ENCODE data around the gene ABCG4.

The ABCG4 gene

DNA sequence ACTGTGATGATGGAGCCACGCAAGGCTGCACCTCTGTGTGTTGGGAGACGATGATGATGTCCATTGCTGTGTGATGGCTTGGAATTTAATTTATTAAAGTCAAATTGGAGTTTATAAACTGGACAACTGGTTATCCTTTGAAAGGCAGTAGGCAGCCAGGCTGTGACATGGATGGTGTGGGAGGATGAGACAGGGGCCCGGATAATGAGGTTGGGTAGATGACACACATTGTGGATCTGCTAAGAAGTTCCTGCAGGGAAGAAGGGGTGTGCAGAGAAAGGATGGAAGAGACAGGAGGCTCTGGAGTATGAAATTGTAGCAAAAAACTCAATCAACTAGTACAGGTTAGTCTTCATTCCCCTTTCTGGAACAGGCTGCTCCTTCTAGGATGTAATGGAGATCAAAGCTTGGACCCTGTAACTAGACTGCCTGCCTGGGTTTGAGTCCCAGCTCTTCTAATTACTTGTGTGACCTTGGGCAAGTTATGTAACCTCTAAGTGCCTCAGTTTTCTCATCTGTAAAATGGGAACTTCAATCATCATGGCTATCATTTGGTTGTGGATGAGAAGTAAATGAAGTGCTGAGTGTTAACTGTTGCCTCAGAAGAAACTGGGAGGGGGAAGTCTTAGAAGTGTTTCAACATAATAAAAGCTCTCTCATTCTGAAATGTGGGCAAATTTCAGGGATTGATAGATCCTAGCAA, 31.7 kb upstream of the ABCG4 start:
- DNase-seq (ENCODE audit: low read depth, low spot score) = no peak
- peaks cover 16% of the 10 kb centered on the region for H3K36me3 ChIP-seq (ENCODE audit: insufficient read depth, insufficient read length, low read length)
- no peaks in the 10 kb centered on the region for H3K9me3 ChIP-seq (ENCODE audit: insufficient read depth, low read length)

DNA sequence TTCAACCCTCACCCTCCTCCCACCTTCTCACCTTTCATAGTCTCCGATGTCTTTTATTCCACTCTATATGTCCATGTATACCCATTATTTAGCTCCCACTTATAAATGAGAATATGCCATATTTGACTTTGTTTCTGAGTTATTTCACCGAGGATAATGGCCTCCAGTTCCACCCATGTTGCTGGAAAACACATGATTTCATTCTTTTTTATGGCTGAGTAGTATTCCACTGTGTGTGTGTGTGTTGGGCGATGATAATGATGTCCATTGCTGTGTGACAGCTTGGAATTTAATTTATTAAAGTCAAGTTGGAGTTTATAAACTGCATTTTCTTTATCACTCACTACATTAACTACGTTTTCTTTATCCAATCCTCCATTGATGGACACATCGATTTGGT, 30.6 kb upstream of the ABCG4 start:
- Histone ChIP-seq H3K4me3 (ENCODE audit: insufficient read length, low read depth) (no peak overlapping the region), H3K36me3 (ENCODE audit: insufficient read depth, insufficient read length, low read length) (peaks cover 15% of the 10 kb centered on the region), H3K4me1 (ENCODE audit: insufficient read depth, insufficient read length) (no peaks in the 10 kb centered on the region), H3K9me3 (ENCODE audit: insufficient read depth, low read length) (no peaks in the 10 kb centered on the region), H3K27me3 (ENCODE audit: insufficient read depth, insufficient read length) (no peaks in the 10 kb centered on the region), H3K9ac (ENCODE audit: insufficient read length, low read depth) (no peak overlapping the region)
- TF ChIP-seq SUZ12 (IDR thresholded peaks at IDR 0.05; ENCODE audit: extremely low read depth, insufficient read depth, insufficient read length) (no peak), YY1 (IDR thresholded peaks at IDR 0.05; ENCODE audit: insufficient read depth, insufficient read length) (no peak), ZNF274 (IDR thresholded peaks at IDR 0.05; ENCODE audit: low read depth, low read length) (no peak)
- DNase-seq (ENCODE audit: low read depth, low spot score) = no peak

More for the DNA sequence above, 31.7 kb upstream of the ABCG4 start:
- Histone ChIP-seq H3K27me3 (ENCODE audit: insufficient read depth, insufficient read length) (no peaks in the 10 kb centered on the region), H3K4me1 (ENCODE audit: insufficient read depth, insufficient read length) (no peaks in the 10 kb centered on the region), H3K4me3 (ENCODE audit: insufficient read length, low read depth) (no peak overlapping the region), H3K9ac (ENCODE audit: insufficient read length, low read depth) (no peak overlapping the region)
- TF ChIP-seq SUZ12 (IDR thresholded peaks at IDR 0.05; ENCODE audit: extremely low read depth, insufficient read depth, insufficient read length) (no peak), ZNF274 (IDR thresholded peaks at IDR 0.05; ENCODE audit: low read depth, low read length) (no peak), YY1 (IDR thresholded peaks at IDR 0.05; ENCODE audit: insufficient read depth, insufficient read length) (no peak)

DNA sequence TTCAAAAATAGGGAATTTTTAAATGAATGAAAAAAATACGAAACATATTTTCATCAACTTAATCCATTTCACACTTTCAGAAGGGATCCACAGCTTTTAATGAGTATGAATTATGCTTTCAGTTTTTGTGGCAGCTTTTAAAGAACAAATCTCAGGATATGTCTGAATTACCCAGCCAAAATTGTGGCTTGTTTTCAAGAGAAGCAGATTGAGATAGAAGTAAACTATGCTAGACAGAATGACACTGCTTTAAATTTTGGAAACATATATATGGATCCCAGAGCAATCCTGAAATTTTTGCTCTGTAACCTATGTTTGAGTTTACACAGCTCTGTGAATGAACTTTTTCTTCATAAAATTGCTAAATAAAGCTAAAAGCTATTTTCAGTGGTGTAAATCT, 29.9 kb upstream of the ABCG4 start:
- H3K9me3 ChIP-seq (ENCODE audit: insufficient read depth, low read length) = no peaks in the 10 kb centered on the region

DNA sequence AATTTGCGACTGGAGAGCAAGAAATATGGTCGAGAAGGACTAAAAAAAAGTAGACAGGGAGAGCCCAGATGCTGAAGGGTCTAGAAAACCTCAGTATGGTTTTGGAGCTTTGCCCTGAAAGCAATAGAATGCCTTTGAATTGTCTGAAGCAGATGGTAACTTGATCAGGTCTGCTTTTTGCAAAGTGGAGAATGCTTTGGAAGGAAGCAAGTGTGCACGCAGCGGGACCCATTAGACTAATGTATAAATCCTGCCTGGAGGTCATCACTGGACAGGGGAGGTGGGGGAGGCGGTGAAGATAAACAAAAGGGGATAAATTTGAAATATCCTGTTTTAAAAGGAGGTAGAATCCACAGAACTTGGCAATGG, 28.2 kb upstream of the ABCG4 start:
- no peaks in the 10 kb centered on the region for H3K9me3 ChIP-seq (ENCODE audit: insufficient read depth, low read length)
- H3K9ac ChIP-seq (ENCODE audit: insufficient read length, low read depth) = peak overlapping the region; percentile 69
- no peaks in the 10 kb centered on the region for H3K4me1 ChIP-seq (ENCODE audit: insufficient read depth, insufficient read length)
- H3K36me3 ChIP-seq (ENCODE audit: insufficient read depth, insufficient read length, low read length) = peaks cover 24% of the 10 kb centered on the region
- H3K27me3 ChIP-seq (ENCODE audit: insufficient read depth, insufficient read length) = no peaks in the 10 kb centered on the region
- peak overlapping the region; percentile 32 for H3K4me3 ChIP-seq (ENCODE audit: insufficient read length, low read depth)
- no peak for DNase-seq (ENCODE audit: low read depth, low spot score)
- TF ChIP-seq ZNF274 (IDR thresholded peaks at IDR 0.05; ENCODE audit: low read depth, low read length) (no peak), YY1 (IDR thresholded peaks at IDR 0.05; ENCODE audit: insufficient read depth, insufficient read length) (no peak), SUZ12 (IDR thresholded peaks at IDR 0.05; ENCODE audit: extremely low read depth, insufficient read depth, insufficient read length) (no peak)

More for the DNA sequence above, 29.9 kb upstream of the ABCG4 start:
- Histone ChIP-seq H3K36me3 (ENCODE audit: insufficient read depth, insufficient read length, low read length) (peaks cover 18% of the 10 kb centered on the region), H3K27me3 (ENCODE audit: insufficient read depth, insufficient read length) (no peaks in the 10 kb centered on the region), H3K4me3 (ENCODE audit: insufficient read length, low read depth) (no peak overlapping the region), H3K9ac (ENCODE audit: insufficient read length, low read depth) (no peak overlapping the region), H3K4me1 (ENCODE audit: insufficient read depth, insufficient read length) (no peaks in the 10 kb centered on the region)
- TF ChIP-seq ZNF274 (IDR thresholded peaks at IDR 0.05; ENCODE audit: low read depth, low read length) (no peak), YY1 (IDR thresholded peaks at IDR 0.05; ENCODE audit: insufficient read depth, insufficient read length) (no peak), SUZ12 (IDR thresholded peaks at IDR 0.05; ENCODE audit: extremely low read depth, insufficient read depth, insufficient read length) (no peak)
- no peak for DNase-seq (ENCODE audit: low read depth, low spot score)

DNA sequence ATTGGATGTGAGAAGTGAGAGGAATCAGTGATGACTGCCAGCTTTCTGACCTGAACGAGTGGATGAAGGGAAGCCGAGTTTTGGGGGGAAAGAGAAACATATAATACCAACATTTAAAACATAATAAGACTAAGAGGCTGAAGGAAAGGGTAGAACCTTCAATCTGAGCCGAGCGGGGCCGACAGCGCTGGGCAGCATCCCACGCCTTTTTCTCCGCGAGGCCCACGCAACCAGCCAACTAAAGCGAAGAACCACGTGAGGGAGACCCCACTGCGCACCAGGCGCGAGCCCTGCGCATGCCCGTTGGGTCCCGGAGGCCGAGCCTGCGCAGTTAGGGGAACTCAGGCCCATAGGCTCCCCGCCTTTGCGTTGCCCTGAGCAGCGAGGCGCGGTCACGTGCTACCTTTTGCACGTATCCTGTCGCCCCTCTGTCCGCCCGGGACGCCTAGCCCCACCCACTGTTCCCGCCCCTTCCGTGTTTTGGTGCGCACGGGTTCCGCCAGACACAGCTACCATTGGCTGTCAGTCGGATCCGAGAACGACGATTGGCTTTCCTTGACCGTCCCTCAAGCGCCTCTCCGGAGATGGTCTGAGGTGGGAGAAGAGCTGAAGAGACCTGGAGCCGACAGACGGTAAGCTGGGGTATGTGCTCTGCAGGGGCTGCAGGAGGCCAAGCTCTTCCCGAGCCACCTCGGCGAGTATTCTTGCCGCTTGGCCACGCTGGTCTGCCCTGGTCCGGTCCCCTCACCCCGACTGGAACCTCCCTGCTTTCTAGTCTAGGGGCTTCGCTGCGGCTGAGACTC, 27.6 kb upstream of the ABCG4 start, which contains the start of gene HINFP:
TSS of gene HINFP (plus strand) at position 573 of the 803 bp plus-strand sequence. CDS start 5,365 bp downstream, outside the sequence.
- peaks cover 20% of the 10 kb centered on the region for H3K36me3 ChIP-seq (ENCODE audit: insufficient read depth, insufficient read length, low read length)
- DNase-seq (ENCODE audit: low read depth, low spot score) = peak; percentile 99
- no peaks in the 10 kb centered on the region for H3K4me1 ChIP-seq (ENCODE audit: insufficient read depth, insufficient read length)
- H3K4me3 ChIP-seq (ENCODE audit: insufficient read length, low read depth) = peak within 1 kb of the TSS; percentile 95
- TF ChIP-seq YY1 (IDR thresholded peaks at IDR 0.05; ENCODE audit: insufficient read depth, insufficient read length) (no peak), ZNF274 (IDR thresholded peaks at IDR 0.05; ENCODE audit: low read depth, low read length) (no peak), SUZ12 (IDR thresholded peaks at IDR 0.05; ENCODE audit: extremely low read depth, insufficient read depth, insufficient read length) (no peak)
- peak within 1 kb of the TSS; percentile 97 for H3K9ac ChIP-seq (ENCODE audit: insufficient read length, low read depth)
- no peaks in the 10 kb centered on the region for H3K27me3 ChIP-seq (ENCODE audit: insufficient read depth, insufficient read length)
- no peaks in the 10 kb centered on the region for H3K9me3 ChIP-seq (ENCODE audit: insufficient read depth, low read length)

DNA sequence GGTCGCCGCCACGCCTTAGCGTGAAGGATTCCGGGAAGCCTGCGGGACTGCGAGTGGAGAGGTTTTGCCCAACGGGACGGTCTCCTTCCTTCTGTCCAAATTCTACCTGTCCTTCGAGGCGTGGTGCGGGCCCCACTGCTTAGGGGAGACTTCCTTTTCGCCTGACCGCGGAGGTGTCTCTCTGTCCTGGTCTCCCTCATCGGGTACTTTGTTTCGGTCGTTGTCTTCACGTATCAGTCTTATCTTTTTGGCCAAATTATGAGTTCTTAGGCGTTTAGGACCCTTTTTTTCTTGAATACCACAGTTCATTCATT, 27.1 kb upstream of the ABCG4 start:
- Histone ChIP-seq H3K36me3 (ENCODE audit: insufficient read depth, insufficient read length, low read length) (peaks cover 23% of the 10 kb centered on the region), H3K27me3 (ENCODE audit: insufficient read depth, insufficient read length) (no peaks in the 10 kb centered on the region), H3K4me1 (ENCODE audit: insufficient read depth, insufficient read length) (no peaks in the 10 kb centered on the region), H3K4me3 (ENCODE audit: insufficient read length, low read depth) (peak overlapping the region; percentile 95), H3K9ac (ENCODE audit: insufficient read length, low read depth) (peak overlapping the region; percentile 97), H3K9me3 (ENCODE audit: insufficient read depth, low read length) (no peaks in the 10 kb centered on the region)
- DNase-seq (ENCODE audit: low read depth, low spot score) = no peak
- no peak for TF ChIP-seq SUZ12 (IDR thresholded peaks at IDR 0.05; ENCODE audit: extremely low read depth, insufficient read depth, insufficient read length)
- no peak for TF ChIP-seq YY1 (IDR thresholded peaks at IDR 0.05; ENCODE audit: insufficient read depth, insufficient read length)
- TF ChIP-seq ZNF274 (IDR thresholded peaks at IDR 0.05; ENCODE audit: low read depth, low read length) = no peak

DNA sequence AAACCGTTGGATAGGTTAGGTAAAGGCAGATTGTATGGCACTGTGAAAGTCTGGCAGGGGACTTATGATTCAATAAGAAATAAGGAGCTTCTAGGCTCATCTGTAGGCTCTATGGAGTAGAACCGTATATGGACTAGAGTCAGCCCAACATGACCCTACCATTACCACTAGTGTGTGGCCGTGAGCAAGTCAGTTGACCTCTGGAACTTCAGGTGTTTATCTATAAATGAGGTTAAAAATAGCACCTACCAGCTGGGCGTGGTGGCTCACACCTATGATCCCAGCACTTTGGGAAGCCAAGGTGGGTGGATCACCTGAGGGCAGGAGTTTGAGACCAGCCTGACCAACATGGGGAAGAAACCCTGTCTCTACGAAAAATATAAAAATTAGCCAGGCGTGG, 23.0 kb upstream of the ABCG4 start:
- peaks cover 45% of the 10 kb centered on the region for H3K36me3 ChIP-seq (ENCODE audit: insufficient read depth, insufficient read length, low read length)
- H3K9ac ChIP-seq (ENCODE audit: insufficient read length, low read depth) = no peak overlapping the region
- TF ChIP-seq YY1 (IDR thresholded peaks at IDR 0.05; ENCODE audit: insufficient read depth, insufficient read length) (no peak), ZNF274 (IDR thresholded peaks at IDR 0.05; ENCODE audit: low read depth, low read length) (no peak), SUZ12 (IDR thresholded peaks at IDR 0.05; ENCODE audit: extremely low read depth, insufficient read depth, insufficient read length) (no peak)

More for the DNA sequence above, 23.0 kb upstream of the ABCG4 start:
- no peak for DNase-seq (ENCODE audit: low read depth, low spot score)
- H3K4me3 ChIP-seq (ENCODE audit: insufficient read length, low read depth) = no peak overlapping the region
- no peaks in the 10 kb centered on the region for H3K4me1 ChIP-seq (ENCODE audit: insufficient read depth, insufficient read length)
- H3K9me3 ChIP-seq (ENCODE audit: insufficient read depth, low read length) = no peaks in the 10 kb centered on the region
- H3K27me3 ChIP-seq (ENCODE audit: insufficient read depth, insufficient read length) = no peaks in the 10 kb centered on the region

Measured in NT2/D1 (cell line).